ENCODE results near the gene PROCR. TPM values are rescaled to one million over a fixed set of nuclear protein-coding genes. Genes with fewer than 3 reads are reported as not detected.

Gene PROCR
- total RNA-seq, 1 donor from 2014 or later: 50.6 TPM

Small RNAs within 50 kb of the gene (small RNA-seq; reads per million reads assigned to genes)
- gene MT1P3 (not detected), gene RNA5SP483 (not detected)

Other genes with a start within 250 kb of the PROCR start
- gene GSS, start 216.3 kb upstream of the PROCR start, total RNA-seq: 18.3 TPM
- 19.3 TPM for gene MYH7B, start 216.2 kb upstream of the PROCR start, total RNA-seq
- 49.6 TPM for gene TRPC4AP, start 79.3 kb upstream of the PROCR start, total RNA-seq
- 7.8 TPM for gene EDEM2, start 24.7 kb upstream of the PROCR start, total RNA-seq
- under 0.01 TPM for gene MMP24, start 54.6 kb downstream of the PROCR start, total RNA-seq
- gene MMP24OS, start 106.0 kb downstream of the PROCR start, total RNA-seq: 4.2 TPM
- 74.1 TPM for gene EIF6, start 112.7 kb downstream of the PROCR start, total RNA-seq
- gene FAM83C, start 120.4 kb downstream of the PROCR start, total RNA-seq: not detected
- gene UQCC1, start 239.9 kb downstream of the PROCR start, total RNA-seq: 33.4 TPM